ENCODE results near the gene WHRN.

Gene WHRN

DNA sequence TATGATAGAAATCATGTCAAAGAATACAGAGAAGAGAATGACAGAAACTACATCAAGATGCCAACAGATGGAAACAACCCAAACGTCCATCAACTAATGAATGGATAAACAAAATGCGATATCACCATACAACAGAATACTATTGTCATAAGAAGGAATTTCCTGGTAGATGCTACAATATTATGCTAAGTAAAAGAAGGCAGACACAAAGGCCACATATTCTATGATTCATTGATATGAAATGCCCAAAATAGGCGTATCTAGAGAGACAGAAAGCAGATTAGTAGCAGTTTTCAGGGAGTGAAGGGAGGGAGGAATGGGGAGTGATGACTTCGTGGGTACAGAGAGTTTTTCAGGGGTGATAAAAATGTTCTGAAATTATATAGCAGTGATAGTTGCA, 59.2 kb downstream of the WHRN start:
- no peak for DNase-seq

DNA sequence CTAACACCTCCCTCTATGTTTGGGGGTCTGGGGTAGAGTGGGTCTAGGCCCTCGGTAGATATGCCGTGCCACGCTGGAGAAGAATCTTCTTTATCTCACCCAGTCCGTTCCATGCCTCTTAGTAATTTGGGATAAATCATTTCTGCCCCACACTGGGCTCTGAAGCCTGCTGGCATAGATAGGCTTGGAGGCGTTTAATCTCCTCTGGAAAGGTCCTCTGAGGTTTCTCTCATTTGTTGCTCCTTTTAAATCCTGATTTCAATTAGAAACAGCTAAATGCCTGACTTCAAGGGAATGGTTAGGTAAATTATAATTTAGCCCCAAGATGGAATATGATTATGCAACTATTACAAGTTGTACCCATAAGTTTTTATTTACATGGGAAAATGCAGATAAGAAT, 59.7 kb downstream of the WHRN start:
- no peak for DNase-seq

DNA sequence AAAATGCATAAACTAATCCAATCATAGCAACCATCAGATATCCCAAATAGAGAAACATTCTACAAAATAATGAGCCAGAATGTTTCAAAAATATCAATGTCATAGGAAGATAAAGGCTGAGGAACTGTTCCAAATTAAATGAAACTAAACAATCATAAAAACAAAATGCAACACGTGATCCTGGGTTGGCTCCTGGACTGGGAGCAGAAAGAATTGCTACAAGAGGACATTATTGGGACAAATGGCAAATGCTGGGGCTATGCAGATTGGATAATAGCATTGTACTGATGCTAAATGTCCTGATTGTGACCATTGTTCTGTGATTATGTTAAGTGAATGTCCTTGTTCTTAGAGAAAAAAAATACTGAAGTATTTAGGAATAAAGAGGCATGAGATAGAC, 63.3 kb downstream of the WHRN start:
- no peak for DNase-seq

DNA sequence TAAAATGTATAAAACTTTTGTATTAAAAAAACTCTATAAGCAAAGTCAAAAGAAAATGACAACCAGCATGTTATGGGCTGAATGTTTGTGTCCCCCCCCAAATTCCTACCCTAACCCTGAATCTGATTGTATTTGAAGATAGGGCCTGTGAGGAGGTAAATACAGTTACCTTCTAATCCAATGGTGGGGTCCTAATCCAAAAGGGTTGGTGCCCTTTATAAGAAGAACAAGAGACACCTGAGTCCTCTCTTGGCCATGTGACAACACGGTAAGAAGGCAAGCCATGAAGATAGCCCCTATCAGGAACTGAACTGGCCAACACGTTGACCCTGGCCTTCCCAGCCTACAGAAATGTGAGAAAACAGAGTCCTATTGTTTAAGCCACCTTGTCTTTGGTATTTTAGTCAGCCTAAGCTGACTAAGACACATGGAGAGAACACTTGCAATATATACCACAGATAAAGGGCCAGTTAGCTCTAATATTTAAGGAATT, 67.8 kb downstream of the WHRN start:
- no peak for DNase-seq

DNA sequence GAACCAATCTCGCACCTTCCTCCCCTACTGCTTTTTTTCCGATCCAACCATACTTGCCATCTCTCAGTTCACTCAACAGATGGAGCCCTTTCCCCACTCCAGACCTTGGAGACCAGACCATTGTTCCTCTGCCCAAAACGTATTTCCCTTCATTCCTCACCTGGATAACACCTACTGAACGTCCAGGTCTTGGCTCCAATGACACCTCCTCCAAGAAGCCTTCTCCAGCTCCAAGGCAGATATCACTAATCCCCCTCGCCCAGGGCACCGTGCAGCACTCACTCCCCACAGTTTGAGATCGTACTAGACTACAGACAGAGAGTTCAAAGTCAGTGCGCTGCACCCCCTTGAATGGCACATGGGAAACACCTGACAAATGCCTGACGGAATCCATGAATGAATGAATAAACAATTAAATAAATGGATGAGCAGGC, 70.4 kb downstream of the WHRN start:
- peak; percentile 45 to 49 for DNase-seq

DNA sequence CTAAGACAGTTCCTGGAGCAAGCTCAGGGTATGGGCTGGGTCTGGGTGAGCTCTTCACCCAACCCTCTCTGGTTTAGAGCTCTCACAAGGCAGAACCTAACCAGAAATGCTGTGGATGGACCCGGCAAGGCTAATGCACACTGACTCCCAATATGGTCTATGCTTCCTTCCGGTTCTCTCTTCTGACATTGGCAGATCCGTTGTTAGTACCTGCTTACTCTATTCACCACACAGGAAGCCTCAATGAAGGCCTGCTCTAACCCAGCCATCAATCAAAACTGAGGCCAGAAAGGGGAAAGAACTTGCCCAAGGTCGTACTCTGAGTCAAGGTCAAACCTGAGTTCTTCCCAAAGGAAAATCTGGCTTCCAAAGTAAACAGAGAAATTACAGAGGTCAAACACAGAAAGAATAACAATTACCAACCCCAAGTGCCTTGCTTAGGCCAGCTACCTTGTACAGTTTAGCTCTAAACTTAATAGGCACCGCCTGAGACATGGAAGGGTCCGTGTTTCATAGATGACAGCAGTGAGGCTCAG, 71.5 kb downstream of the WHRN start:
- DNase-seq: no peak

DNA sequence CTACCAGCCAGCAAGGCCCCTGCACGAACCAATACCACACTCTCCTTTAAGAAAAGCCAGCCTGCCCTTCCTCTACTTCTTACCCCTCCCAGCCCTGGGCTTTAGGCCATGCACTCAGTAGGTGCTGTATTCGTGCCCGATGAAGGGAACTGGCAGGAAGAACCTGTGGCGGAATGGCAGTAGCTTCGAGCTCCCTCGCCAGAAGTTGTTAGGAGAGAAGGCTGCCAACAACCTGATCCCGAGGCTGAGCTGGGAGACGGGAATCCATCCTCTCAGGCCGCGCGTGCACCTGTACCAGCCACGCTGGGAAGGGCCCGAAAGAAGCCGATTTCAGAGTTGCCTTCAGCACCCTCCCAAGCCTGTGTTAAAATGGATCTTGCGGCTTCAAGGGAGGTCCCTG, 72.2 kb downstream of the WHRN start:
- no peak for DNase-seq

DNA sequence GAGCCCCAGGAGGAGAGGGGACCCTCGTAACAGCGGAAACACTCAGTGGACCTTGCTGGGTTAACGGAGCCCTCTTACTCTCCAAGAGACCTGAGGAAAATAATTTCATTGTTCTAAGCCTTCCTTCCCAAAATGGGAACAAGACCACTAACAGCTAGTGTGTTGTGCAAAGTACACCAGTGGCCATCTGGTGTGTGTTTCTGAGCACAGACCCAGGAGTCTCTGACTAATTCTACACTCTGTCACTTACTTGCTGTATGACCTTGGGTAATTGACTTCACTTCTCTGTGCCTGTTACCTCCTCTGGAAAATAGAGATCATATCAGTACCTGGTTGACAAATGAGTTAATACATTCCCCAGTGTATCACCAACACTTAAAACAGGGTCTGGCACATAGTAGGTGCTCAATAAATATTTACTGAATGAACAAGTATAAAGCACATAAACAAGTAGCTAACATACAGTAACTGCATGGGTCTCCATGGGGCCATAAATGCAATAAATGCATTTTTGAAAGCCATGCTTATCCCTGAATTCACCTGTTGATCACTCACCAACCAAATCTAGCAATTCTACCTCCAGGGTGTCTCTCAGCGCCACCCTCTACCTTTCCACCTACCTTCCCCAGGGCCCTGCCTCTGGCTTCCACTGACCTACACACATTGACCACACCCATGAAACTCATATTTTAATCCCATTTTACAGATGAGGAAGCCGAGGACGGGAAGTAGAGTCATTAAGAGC, 72.8 kb downstream of the WHRN start:
- DNase-seq: no peak

DNA sequence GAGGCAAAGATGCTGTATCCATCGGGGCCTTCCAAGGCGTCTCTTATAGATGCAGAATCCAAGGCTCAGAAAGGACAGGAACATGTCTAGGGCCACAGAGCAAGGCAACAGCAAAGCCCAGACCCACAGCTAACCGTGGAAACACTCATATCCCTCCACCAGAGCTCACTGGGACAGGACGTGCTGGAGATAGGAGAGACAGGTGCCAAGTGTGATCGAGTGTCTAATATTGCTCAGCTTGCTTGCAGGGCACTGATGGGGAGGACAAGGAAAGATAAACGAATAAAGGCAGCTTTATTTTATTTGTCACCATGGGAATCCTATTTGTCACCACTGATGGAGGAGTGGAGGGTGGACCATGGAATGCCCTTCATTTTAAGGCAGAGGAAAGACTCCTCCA, 73.5 kb downstream of the WHRN start:
- no peak for DNase-seq

DNA sequence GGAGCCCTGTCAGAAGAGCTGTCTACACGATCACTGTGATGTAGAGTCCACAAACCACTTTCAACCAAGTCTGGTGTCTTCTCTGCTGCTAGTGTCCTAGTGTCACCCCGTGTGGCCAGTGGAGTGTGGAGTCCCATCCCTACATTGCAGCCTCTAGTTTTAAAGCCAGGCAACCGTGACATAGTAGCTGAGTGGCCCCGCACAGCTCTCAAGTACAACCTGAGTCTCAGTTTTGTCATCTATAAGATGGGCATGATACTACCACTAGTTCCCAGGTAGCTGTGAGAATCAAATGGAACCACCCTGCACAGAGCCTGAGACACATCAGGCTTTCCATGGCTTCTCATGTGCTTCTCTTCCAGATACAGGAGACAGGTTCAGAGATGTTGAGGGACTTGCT, 74.3 kb downstream of the WHRN start:
- no peak for DNase-seq

DNA sequence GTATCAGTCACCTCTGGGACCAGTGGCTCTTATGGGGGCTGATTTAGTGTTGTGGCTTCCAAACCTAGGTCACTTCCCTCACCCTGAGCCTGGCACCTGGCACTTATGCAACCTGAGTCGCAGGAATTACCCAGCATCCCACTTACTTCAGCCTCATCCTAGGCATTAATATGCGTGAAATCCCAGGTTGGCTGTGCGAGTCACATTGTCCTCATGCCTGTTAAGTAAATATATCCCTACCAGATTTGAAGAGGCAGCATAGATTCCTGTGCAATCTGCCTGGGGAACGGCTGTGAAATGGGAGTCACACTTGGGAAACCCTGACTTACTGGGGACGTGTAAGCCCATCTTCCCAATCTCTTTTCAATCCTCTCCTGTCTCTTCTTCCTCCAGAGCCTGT, 74.8 kb downstream of the WHRN start:
- DNase-seq: peak; percentile 39 to 40

DNA sequence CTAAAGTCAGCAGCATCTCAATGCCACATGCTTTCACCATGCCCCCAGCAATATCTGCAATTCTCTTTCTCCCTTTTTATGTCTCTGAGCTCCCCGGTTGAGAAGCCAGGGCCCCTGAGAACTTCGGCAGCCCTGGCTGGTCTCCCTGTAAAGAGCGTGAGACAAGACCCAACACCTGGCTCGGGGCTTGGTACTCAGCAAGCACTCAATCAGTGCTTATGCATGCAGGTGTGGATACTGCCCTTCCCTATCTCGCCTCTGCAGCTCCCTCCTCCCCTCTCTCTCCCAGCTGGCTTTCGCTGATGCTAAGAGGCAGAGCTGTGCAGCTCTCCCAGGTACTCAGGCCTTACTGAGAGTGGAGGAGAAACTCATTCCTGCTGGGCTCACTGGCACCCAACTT, 75.8 kb downstream of the WHRN start:
- DNase-seq: no peak

DNA sequence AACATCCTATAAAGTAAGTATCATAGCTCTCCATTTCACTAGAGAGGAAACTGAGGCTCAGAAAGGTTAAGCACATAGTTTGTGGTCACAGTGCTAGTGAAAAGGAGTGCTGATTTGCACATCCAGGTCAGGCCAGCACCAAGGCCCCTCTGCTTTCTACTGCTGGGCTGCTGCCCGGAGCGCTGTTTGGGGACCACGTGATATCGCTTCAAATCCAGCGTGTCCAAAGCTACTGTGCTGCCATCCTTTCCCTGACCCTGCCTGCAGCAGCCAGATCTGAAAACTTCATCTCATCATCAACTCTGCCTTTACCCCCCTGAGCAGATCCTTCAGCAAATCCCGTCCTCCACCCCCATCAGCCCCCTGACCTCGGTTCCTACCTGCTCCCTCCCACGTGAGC, 76.8 kb downstream of the WHRN start:
- no peak for DNase-seq

DNA sequence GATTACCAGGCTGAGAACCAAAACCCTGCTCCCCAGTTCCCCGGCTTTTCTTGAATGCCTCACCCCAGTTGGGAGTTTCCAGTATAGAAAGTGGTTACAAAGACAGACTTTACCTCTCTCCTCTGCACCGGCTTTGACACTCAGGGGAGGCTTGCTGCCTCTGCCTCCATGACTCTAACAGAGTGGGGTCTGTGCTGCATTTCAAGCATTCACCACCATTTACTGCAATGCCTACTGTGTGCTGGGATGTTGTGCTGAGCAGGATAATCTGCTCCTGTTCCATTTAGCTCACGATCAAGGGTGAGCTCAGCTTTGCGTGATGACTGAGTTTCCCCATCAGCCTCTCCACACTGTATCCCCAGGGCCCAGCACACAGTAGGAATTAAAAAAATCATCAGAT, 77.6 kb downstream of the WHRN start:
- no peak for DNase-seq

DNA sequence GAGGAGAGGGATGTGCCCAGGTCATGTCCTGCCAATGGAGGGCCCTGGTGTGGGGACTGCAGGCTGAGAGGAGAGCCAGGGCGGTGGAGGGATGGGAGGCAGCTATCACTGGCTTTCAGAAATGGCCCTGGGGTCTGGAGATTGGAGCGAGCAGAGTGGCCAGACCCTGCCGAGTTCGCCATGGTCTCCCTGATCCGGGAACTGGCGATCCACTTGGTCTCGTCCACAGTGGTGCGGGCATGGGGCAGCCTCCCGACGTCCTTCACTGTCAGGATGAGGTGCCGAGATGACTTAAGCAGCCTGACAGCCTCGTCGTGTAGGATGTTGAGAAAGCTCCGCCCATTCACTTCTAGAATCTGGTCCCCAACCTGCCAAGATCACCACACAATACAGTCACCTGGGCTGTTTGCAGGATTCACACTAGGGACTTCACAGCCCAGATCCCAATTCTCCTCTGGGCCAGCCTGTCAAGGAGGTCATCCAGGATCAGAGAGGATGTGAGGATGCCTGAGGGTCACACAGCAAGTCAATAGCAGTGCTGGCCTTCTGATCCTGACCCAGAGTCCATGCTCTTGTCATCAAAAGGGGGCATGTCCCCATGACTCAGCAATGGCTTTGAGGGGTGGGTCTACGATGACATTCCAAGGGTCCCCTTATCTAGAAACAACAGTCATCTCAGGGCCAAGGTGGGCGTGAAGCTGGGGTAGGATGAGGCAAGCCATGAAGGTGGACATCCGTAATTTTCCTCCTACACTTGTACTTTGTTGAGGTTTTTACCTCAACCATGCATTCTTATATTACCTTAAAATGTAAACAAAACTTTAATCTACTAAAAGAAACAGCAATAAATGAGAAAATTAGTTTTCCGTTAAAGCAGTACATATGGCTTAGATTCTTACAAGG, 79.0 kb downstream of the WHRN start:
- DNase-seq: no peak

DNA sequence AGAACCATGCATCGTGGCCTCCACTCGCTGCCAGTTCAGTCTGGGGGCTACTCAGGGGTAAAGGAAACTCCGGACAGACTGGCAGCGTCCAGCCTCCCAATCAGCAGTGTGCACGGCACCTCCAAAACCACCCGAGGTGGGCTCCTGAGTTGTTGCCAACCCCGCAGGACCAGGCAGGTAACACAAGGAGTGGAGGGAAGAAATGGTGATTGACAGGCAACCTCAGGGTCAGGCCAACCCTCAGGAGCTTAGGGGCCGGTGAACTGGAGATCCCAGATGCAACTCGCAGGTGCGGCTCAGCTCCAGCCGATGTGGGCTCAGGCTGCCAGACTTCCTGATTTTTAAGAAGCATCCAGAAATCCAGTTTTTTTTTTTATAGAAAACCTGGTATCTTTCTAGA, 80.1 kb downstream of the WHRN start:
- DNase-seq: no peak

DNA sequence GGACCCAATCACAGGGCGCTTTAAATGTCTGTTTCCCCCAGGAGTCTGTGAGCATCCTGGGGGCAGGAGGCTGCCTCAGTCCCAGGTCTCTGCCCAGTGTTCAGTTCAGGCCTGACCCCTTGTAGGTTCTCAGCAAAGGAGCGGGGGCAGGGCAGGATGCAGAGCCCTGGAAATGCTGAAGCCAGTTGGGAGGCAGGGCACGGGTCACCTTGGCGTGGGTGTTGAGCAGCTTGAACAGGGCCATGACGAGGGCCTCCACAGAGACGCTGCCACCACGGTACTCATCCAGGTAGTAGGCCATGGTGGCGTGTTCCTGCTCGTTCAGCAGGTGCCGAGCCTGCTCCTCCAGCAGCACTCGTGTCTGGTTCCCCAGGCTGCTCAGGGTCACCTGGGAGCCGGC, 81.1 kb downstream of the WHRN start:
- DNase-seq: no peak

DNA sequence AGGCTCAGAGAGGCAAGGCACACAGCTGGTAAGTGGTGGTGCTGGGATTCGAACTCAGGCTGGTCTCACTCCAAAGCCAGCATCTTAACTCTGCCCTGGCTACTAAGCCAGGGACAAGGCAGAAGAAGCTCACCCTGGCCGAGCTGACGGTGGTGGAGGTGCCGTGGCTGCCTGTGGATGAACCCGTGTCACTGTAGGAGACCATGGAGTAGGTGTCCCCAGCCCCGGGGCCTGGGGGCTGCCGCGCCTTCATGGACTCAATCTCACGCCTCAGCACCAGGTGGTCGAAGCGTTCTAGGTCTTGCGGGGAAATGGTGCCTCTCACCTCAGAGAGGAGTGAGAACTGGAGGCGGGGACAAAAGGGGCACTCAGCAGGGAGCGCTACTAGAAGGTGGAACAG, 82.1 kb downstream of the WHRN start:
- no peak for DNase-seq

DNA sequence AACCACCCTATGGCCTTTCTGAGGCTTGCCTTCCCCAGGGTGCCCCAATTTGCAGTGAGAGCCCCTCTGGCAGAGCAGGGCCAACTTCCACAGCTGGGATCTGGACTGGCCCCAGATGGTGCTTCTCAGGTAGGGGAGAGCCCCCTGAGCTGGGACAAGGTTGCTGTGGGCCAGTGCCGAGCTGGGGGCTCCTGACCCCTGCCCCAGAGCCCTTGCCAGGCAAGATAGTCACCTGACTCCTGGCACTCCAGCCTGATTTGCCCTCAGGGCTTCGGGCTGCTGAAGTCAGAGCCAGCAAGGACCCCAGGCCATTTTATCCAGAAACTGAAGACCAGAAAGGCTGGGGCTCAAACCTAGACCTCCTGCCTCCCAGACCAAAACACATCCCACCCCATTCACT, 84.1 kb downstream of the WHRN start:
- no peak for DNase-seq

DNA sequence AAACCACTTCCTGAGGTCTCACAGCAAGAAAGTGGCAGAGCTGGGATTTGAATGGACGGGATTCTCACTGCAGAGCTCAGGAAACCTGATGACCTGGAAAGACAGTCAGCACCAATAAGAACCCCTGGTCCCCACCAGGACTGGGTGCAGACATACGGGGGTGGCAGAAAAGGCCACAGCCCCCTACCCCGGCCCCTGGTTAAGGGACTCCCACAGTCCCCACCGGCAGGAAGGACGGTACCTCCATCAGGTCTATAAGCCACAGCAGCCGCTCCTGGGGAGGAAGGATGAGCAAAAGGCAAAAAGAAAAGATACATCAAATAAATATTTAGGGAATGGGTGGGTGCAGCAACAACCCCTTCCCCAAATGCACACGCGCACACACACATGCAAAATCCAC, 85.5 kb downstream of the WHRN start:
- DNase-seq: no peak

DNA sequence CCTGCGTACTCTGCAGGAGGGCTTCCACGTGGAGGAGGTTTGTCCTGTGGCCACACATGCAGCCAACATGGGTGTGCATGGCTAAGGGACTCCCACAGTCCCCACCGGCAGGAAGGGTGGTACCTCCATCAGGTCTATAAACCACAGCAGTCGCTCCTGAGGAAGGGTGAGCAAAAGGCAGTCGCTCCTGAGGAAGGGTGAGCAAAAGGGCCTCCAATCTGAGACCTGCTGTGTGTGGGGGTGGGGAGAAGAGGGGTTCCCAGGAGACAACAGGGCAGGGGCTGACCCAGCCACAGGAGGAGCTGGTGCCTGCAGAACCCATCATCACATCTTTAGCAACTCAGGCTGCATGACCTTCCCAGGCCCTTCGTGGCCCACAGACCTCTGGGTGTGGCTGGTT, 87.2 kb downstream of the WHRN start:
- DNase-seq: no peak

DNA sequence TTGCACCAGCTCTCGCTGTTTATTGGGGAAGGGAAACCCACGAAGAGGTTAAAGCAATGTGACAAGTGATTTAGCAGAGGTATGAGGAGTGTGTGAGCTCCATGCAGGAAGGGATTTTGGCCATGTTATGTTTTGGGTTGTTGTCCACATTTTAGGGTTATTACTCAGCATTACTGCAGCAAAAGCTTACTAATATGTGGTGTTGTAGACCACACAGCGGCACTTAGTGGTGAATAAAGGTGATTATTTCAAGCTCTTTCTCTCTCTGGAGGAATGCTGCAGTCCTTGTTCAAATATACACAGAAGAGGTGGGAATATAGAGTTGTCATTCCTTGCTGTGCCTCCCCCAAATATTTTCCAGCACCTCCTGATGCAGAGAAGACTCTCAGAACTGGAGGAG, 87.8 kb downstream of the WHRN start:
- no peak for DNase-seq

DNA sequence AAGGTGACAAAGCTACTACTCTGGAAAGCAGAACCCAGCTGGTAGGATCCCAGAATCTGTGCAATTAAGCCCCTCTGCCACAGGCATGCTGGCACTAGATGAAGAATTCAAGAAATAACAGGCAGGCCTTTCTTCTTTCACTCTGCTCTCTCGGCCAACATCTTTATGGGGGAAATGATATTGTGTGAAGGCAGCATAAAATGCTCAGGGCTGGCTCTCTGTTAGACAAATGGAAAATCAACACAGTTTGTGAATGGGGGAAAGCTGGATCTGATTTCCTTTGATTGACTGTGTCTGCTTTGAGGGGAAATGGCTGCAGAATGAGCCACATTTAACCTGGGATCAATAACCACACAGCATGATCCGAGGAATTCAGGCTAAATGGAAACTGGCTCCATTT, 88.4 kb downstream of the WHRN start:
- no peak for DNase-seq

DNA sequence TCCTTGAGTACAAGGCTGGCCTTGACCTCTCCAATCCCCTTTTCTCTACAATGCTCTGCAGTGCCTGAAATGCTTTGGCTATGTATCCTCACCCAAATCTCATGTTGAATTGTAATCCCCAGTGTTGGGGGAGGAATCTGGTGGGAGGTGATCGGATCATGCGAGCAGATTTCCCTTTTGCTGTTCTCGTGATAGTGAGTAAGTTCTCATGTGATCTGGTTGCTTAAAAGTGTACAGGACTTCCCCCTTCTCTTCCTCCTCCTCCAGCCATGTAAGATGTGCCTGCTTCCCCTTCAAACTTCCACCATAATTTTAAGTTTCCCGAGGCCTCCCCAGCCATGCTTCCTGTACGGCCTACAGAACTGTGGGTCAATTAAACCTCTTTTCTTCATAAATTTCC, 89.0 kb downstream of the WHRN start:
- DNase-seq: no peak
